Lower leg skin (tissue), 4 donors: ENCODE data around the gene EIF2D. TPM values are rescaled to one million over a fixed set of nuclear protein-coding genes. Genes with fewer than 3 reads are reported as not detected.

Experiments used
- DNase-seq, 2 donors: peaks; one replicate each; pipeline ENCODE4 v3.0.0-alpha.2; 2019; ENCODE audit warnings: low spot score in 2 of 2
- H3K4me3 ChIP-seq: fragments of 200-600 bp; sonication (generic); 2 replicates; pipeline ENCODE4 v1.5.1; 2017; ENCODE audit warnings: mild to moderate bottlenecking, low read depth; ENCODE audit not compliant: poor library complexity, severe bottlenecking
- POLR2A ChIP-seq, 2 donors: fragments of 450-650 bp; IDR thresholded peaks; one replicate each; pipeline ENCODE4 v1.6.1; 2016 to 2017; ENCODE audit warnings: antibody characterized with exemption in 2 of 2, mild to moderate bottlenecking in 1 of 2, moderate library complexity in 1 of 2
- WGBS, 2 donors: methylation state at CpG; one replicate each; pipeline ENCODE4 v1.1.5; 2018; 5-methylcytosine and 5-hydroxymethylcytosine counted together
- intact Hi-C: fragments of 100-400 bp; cut with DNase I; formaldehyde crosslinking; loops from one replicate; pipeline ENCODE4 v1.15.0; 2023; ENCODE audit warnings: low total_unique reads
- total RNA-seq, 4 donors: library from RNA; depleted of rRNA; stranded (reverse); fragments of >200 nt; gene quantifications; one replicate each; pipeline ENCODE4 v1.1.0, GENCODE V29; 2016
- TF ChIP-seq, protein P1 (sequence below), 3 donors: fragments of 450-650 bp; IDR thresholded peaks; one replicate each; pipeline ENCODE4 v1.5.1; 2016; ENCODE audit warnings: antibody characterized with exemption in 3 of 3, mild to moderate bottlenecking in 3 of 3, moderate library complexity in 2 of 3

Gene EIF2D
- total RNA-seq, 4 donors from 2014 or later = 39.7 to 57.3 (median 53.1) TPM

DNA sequence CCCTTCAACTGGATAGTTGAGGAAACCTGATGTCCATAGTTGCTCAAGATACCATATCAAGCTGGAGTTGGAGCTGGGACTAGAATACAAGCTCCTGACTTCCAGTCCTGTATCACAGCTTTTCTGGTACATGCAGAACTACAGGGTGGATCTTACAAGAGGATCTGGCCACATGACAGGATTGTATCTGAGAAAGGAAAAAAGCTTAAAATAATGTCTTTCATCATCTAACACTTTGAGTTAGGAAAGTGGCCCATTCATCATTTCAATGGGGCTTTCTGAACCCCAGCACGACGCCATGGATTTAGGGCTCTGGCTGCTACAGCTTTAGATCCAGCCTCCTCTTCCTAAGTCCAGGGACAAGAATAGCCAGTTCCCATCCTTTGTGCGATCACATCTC is 58.1 kb downstream of the EIF2D start:
- no peak for TF ChIP-seq POLR2A (IDR thresholded peaks at IDR 0.05)
- intact Hi-C loops = no loop called here

DNA sequence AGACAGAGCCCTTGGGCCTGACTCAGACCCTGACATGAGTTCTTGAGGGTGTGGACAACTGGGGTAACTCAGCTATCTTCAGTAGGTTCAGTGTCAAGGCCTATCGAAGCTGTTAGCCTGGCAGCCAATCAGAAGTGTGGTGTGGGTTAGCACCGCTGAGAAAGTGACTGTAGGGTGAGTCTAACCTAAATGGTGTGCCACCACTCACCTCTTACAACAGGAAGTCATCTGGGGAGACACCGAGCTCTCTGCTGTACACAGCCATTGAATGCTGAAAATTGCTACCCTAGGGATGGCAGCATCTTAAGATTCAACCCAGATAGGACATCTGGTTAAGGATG is 60.3 kb downstream of the EIF2D start:
- H3K4me3 ChIP-seq = no peak overlapping the region
- no peak for DNase-seq
- 93 to 95% methylated on average over 3 of the region's 3 CpGs for WGBS, 2 donors
- intact Hi-C loops = no loop called here
- TF ChIP-seq, protein P1, sequence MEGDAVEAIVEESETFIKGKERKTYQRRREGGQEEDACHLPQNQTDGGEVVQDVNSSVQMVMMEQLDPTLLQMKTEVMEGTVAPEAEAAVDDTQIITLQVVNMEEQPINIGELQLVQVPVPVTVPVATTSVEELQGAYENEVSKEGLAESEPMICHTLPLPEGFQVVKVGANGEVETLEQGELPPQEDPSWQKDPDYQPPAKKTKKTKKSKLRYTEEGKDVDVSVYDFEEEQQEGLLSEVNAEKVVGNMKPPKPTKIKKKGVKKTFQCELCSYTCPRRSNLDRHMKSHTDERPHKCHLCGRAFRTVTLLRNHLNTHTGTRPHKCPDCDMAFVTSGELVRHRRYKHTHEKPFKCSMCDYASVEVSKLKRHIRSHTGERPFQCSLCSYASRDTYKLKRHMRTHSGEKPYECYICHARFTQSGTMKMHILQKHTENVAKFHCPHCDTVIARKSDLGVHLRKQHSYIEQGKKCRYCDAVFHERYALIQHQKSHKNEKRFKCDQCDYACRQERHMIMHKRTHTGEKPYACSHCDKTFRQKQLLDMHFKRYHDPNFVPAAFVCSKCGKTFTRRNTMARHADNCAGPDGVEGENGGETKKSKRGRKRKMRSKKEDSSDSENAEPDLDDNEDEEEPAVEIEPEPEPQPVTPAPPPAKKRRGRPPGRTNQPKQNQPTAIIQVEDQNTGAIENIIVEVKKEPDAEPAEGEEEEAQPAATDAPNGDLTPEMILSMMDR (IDR thresholded peaks at IDR 0.05) = no peak
- TF ChIP-seq POLR2A (IDR thresholded peaks at IDR 0.05) = no peak

More for the DNA sequence above, 58.1 kb downstream of the EIF2D start:
- 78 to 87% methylated on average over 3 of the region's 3 CpGs for WGBS, 2 donors
- DNase-seq = no peak
- no peak overlapping the region for H3K4me3 ChIP-seq

DNA sequence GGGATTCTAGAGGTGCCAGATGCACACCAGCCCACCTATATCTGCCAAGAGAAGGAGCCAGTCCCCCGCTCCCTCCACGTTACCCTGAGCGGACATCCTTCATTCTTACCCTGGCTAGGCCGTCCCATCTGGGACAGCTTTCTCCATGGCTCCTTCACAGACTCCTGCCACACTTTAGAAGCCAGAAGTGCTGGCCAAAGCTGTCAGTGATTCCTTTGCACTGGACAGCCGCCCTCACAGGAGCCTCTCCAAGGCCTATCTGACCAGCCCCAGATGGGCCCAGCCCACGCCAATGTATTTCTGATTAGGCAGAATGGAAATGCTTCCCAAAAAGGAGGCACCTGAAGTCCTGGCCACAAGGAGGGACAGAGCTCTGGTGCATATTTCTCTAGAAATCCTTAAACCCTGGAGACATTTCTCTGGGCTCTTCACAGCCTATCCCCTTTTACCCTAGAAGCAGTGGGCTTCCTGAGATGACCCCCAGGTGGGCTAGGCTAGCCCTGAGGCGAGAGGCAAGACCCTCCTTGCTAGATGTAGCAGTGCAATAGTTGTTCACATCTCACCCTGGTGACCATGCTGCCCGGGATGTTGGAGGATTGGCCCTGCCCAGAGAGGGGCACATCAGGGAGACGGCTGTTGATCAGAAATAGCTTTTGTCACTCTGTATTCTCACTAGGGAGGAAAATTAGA is 60.8 kb downstream of the EIF2D start:
- no peak overlapping the region for H3K4me3 ChIP-seq
- WGBS, 2 donors = 93 to 95% methylated on average over 9 of the region's 9 CpGs
- intact Hi-C loops = no loop called here
- no peak for TF ChIP-seq POLR2A (IDR thresholded peaks at IDR 0.05)
- TF ChIP-seq, protein P1 (IDR thresholded peaks at IDR 0.05) = no peak
- DNase-seq = no peak

DNA sequence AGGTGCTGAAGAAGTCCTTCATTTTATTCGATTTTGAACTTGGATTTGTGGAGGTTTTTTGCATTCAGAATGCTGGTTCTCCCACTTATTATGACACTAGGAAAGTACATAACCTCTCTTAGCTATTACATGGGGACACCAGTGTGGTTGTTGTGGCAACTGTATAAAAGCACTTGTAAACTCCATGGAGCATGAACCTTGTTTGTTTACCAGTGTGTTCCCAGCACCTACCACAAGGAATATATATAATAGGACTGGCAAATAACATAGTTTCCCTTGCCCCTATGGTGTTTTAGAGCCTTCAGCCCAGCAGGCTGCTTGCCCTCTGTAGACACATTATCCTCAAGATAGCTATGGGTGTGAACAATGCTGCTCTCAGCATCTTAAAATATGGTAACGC is 61.8 kb downstream of the EIF2D start:
- TF ChIP-seq, protein P1 (IDR thresholded peaks at IDR 0.05) = no peak
- no peak for TF ChIP-seq POLR2A (IDR thresholded peaks at IDR 0.05)
- H3K4me3 ChIP-seq = no peak overlapping the region
- WGBS, 2 donors = 76 to 94% methylated on average over 2 of the region's 2 CpGs
- DNase-seq = no peak
- intact Hi-C loops = no loop called here

DNA sequence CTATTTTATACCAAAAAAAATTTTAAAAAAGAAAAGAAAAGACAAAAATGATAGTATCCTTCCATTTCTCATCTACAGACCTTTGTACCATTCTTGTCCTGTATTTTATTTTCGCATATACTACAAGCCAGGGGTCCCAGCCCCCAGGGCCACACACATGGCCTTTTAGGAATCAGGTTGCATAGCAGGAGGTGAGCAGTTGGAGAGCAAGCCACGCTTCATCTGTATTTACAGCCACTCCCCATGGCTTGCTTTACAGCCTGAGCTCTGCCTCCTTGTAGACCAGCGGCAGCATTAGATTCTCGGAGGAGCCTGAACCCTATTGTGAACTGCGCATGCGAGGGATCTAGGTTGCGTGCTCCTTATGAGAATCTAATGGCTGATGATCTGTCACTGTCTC is 65.2 kb downstream of the EIF2D start:
- TF ChIP-seq POLR2A (IDR thresholded peaks at IDR 0.05) = no peak
- TF ChIP-seq, protein P1 (IDR thresholded peaks at IDR 0.05) = no peak
- no peak for DNase-seq
- H3K4me3 ChIP-seq = no peak overlapping the region
- intact Hi-C loops = no loop called here
- WGBS, 2 donors = 77 to 80% methylated on average over 7 of the region's 7 CpGs

DNA sequence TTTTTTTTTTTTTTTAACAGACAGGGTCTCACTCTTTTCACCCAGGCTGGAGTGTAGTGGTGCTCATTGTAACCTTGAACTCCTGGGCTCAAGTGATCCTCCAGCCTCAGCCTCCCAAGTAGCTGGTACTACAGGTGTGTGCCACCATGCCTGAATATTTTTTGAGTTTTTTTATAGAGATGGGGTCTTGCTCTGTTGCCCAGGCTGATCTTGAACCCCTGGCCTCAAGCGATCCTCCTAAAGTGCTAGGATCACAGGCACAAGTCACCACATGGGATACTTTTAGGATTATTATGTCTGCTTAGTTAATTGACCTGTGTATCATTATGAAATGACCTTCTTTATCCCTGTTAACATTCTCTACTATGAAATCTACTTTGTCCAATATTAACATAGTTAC is 66.9 kb downstream of the EIF2D start:
- H3K4me3 ChIP-seq = no peak overlapping the region
- TF ChIP-seq, protein P1 (IDR thresholded peaks at IDR 0.05) = no peak
- TF ChIP-seq POLR2A (IDR thresholded peaks at IDR 0.05) = no peak
- no peak for DNase-seq
- 90 to 100% methylated on average over 1 of the region's 1 CpG for WGBS, 2 donors
- intact Hi-C loops = no loop called here
